GM11168 (cell line): ENCODE results near the gene SQSTM1.

ENCODE experiments used
- in situ Hi-C: fragments of 300-500 bp; cut with MboI; formaldehyde crosslinking; loops from one replicate; pipeline ENCODE4 v1.12.0; 2022; ENCODE audit warnings: low sequenced_read_pairs; ENCODE audit not compliant: unreplicated experiment

The SQSTM1 gene

GRCh38 chr5:179840321-179840720 is 19.6 kb downstream of the SQSTM1 start:
- in situ Hi-C loops: no loop called here

- in situ Hi-C loops: no loop called here
Observed at GRCh38 chr5:179840766-179841165, 20.1 kb downstream of the SQSTM1 start.

- in situ Hi-C loops: no loop called here
Observed at GRCh38 chr5:179841621-179842020, 20.9 kb downstream of the SQSTM1 start.

- in situ Hi-C loops: no loop called here
Observed at GRCh38 chr5:179852993-179853547, 32.4 kb downstream of the SQSTM1 start.

DNA sequence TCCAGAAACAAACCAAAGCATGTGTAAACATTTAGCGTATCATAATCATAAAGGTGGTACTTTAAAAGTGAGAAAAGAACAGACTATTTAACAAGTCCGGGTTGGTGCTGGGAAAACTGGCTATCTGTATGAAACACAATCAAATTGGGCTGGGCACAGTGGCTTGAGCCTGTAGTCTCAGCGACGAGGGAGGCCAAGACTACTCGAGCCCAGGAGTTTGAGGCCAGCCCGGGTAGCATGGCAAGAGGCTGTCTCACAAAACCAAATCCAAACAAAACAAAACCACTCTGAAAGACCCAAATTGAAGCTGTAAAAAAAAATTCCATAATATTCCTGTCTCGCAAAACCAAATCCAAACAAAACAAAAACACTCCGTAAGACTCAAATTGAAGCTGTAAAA is 33.7 kb downstream of the SQSTM1 start:
- in situ Hi-C loops: no loop called here

DNA sequence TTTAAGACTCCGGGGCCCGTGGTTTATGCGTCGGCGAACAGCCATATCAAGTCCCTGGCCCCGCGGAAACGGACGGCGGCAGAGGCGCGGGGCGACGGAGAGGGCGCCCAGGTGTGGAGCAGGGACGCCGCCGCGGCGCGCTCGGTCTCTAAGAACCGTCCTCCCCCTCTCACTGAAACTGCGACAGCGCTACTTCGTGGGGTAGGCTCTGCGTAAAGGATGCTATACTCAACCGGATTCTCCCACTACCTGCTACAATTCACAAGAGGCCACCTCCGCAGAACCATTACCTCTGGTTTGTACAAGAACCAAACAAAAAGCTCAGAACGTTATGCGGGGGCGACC is 37.5 kb downstream of the SQSTM1 start:
- in situ Hi-C loops: no loop called here

DNA sequence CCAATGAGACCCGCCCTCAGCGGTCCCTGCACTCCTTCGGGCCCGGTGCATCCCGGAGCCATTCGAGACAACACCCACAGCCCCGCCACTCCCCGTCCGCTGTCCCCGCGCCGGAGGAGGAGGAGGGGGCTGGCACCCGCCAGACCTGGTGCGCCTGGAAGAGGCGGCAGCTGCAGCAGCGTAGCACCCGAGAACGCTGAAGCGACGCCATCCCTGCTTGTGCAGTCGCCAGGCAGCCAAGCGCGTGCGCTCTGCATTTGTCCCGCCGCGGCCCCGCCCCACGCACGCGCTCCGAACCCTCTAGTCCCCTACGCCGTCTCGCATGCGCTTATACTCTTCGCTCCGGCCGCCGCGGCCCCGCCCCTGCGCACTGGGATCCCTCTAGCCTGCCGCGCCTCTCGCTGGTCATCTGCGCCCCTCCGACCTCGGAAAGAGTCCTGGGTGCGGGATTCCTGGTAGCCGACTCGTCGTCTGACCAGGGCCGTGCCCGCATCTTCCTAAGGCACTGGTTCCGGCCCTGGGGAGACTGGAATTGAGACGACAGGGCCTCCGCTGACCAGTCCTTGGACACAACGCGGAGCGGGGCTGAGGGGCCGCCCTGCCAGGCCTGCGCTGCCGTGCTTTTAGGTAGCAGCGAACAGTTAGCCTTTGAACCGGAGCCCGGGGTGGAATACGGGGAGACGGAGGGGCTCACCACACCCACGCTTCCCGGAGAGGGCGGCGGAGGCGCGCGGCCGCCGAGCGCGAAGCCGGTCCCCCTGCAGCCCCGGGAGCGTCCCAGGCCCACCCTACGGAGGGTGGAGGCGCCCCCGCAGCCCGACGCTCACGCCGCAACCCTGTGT is 38.1 kb downstream of the SQSTM1 start, which contains the start of gene MRNIP:
Gene MRNIP (minus strand): TSS at position 232 of the 842 bp plus-strand sequence. CDS start 21 bp downstream, at position 211.
- in situ Hi-C loops: no loop called here

GRCh38 chr5:179860301-179860700 is 39.6 kb downstream of the SQSTM1 start:
- in situ Hi-C loops: no loop called here

GRCh38 chr5:179862296-179862695 is 41.6 kb downstream of the SQSTM1 start:
- in situ Hi-C loops: no loop called here

GRCh38 chr5:179862891-179863290 is 42.2 kb downstream of the SQSTM1 start:
- in situ Hi-C loops: no loop called here

DNA sequence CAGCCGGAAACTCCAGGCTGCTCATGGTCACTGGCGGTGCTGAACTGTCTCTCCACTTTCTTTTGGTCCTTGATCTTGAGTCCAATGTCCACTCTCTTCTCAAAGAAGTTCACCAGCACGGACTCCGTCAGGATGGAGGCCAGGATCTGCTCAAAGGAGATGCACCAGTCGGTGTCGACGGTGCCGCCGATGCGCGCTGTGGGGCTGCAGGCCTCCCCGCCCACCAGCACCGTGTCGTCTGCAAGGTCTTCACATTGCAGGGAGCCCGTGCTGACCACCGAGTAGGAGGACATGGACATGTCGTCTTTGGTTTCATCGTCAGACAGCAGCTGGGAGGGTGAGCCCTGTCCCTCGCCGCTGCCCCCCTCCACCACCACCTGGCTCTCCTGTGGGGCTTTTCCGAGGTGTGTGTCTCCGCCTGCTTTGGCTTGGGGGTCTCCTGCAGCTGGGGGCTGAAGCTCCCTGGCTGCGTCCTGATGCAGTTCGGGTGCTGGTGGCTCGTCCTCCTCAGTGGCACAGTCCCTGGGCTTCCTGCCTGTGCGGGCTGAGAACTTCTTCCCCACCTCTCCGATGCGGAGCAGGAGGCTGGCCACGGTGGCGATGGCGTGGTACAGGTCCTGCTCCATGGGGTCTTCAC is 42.9 kb downstream of the SQSTM1 start:
- in situ Hi-C loops: no loop called here

- in situ Hi-C loops: no loop called here
Observed at GRCh38 chr5:179864686-179865085, 44.0 kb downstream of the SQSTM1 start.

DNA sequence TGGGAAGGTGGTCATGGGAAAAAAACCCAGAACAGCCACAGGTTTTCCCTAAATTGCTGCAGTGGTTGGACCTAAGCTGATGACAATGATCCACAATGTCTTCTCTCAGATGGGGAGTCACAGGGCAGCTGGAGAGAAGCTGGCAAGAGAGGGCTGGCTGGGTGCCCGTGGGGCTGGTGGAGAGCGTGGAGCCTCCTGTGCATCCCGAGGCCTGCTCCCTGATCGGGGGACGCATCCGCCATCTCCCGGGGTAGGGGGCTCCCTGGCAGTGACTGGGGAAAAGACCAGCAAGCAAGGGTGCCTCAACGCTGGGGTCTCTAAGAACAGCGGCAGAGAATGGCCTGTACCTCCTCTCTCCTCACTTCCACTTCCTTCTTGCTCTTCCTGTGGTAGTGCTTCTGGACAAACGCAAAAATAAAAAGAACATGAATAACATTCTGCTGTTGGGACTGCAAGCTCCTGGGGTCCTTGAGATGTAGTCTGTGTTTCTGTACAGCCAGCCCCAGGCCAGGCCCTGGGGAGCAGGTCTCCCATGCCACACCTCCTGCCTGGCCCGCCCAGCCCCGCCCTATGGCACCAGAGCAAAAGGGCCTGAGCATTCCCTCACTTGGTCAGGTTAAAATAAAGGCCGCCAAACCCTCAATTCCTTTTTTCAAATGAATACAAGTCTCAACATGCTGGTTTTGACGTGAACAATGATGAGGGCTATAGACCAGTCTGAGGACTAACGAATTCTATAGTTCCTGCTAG is 45.0 kb downstream of the SQSTM1 start:
- in situ Hi-C loops: no loop called here

DNA sequence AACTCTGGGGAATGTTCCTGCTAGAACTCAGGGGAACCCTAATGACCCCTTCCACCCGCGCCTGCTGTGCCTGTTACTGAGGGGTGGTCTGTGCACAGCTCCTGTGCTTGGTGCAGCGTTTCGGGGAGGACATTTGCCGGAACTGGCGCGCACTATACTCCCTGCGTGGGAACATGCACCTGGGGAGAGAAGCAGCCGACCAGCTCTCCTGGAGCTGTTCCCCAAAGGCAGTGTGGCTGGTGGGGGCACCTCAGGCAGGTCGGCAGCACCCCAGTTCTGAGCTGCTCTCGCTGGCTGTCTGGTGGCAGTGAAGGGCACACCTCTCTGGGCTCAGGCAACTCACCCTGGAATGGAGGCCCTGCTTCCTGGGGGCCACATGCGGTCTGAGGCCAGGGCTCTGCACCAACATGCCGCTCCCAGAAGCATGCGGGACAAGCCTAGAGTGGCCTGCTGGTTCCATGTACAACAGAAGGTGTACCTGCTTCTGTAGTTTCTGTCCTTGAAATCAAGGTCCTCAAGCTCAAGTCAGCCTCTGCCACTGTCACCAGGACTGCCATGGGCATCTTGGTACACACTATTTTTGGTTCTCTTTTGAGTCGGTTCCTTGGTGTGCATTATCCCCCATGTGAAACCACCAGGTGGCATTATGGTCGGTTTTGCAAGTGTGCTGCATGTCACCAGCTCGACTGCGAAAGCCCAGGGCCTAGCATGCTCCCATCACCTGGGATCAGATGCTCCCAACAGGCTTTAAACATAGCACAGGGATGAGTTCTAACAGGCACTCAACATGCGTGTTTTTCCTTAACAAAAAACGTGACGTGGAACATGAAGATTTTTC is 45.8 kb downstream of the SQSTM1 start:
- in situ Hi-C loops: no loop called here

- in situ Hi-C loops: no loop called here
Observed at GRCh38 chr5:179867079-179867465, 46.4 kb downstream of the SQSTM1 start.

- in situ Hi-C loops: no loop called here
Observed at GRCh38 chr5:179867476-179867875, 46.8 kb downstream of the SQSTM1 start.

GRCh38 chr5:179868541-179868940 is 47.8 kb downstream of the SQSTM1 start:
- in situ Hi-C loops: no loop called here

DNA sequence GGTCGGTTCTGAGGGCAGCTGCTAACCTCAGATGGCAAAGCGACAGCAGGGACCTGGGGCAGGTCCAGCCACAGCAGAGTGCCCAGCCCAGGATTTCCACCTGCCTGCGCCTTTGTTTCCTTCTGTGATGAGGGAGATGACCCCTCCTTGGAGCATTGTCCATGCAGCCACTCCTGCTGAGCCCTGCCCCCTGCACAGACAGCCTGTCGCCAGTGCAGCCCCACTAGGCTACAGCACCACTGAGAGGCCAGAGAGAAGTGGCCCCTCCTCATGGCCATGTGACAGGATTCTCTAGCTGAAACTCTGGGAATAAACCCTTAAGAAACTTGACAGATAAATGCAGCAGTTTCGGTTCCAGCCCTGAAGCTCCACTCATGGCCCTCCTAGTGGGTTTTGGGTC is 48.4 kb downstream of the SQSTM1 start:
- in situ Hi-C loops: no loop called here

- in situ Hi-C loops: no loop called here
Observed at GRCh38 chr5:179869641-179870402, 49.1 kb downstream of the SQSTM1 start.
